Ectodermal cell (in vitro differentiated cells): ENCODE measurements around the gene MLLT10.

Experiments
- H3K27ac ChIP-seq: 2 replicates; pipeline ENCODE4 v1.7.0; 2013; ENCODE audit warnings: mild to moderate bottlenecking, low read depth, low read length; ENCODE audit not compliant: insufficient read depth, poor library complexity, severe bottlenecking
- H3K27me3 ChIP-seq: 2 replicates; pipeline ENCODE4 v1.7.0; 2013; ENCODE audit warnings: mild to moderate bottlenecking, low read length; ENCODE audit not compliant: insufficient read depth, control insufficient read depth, poor library complexity, severe bottlenecking
- H3K36me3 ChIP-seq: one replicate; pipeline ENCODE4 v1.7.0; 2013; ENCODE audit warnings: low read length; ENCODE audit not compliant: control insufficient read depth, insufficient read depth
- H3K4me1 ChIP-seq: one replicate; pipeline ENCODE4 v1.7.0; 2013; ENCODE audit warnings: low read length; ENCODE audit not compliant: control insufficient read depth, insufficient read depth
- H3K4me3 ChIP-seq: 2 replicates; pipeline ENCODE4 v1.7.0; 2013; ENCODE audit warnings: low read depth, low read length, control low read depth; ENCODE audit not compliant: insufficient read depth
- H3K9me3 ChIP-seq: 2 replicates; pipeline ENCODE4 v1.7.0; 2013; ENCODE audit warnings: mild to moderate bottlenecking, low read length, moderate library complexity; ENCODE audit not compliant: control insufficient read depth
- WGBS, 2 experiments: methylation state at CpG; one replicate each; pipeline ENCODE4 v1.1.7; 2013; ENCODE audit warnings: missing lambda C conversion rate in 2 of 2; 5-methylcytosine and 5-hydroxymethylcytosine counted together

MLLT10 gene

DNA sequence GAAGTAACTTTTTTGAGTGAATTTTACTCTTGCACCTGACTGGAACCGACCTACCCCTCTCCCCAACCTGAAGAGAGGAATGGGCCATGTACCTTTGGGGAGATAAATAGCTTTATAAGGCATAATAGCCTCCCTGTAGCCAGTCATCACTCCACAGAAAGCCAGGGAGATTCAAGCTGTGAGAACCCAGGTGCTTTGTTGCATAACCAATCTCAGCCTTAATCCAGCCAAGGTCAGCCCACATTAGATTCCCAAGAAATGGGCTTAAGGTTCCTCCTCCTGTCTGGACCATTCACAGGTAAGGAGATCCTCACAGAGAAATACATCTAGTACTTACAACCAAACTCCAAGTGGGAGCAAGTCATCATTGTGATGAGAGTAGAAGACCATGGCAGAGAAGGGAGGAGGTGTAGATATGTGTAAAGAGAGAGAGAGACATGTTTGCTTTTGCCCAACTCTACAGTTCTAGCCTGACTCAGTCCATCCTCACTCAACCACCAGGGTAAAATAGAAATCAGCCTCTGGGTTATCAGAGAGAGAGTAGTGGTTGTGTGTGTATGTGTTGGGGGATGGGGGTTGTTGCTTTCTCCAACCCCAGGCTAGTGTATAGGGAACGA lies 32.2 kb upstream of the MLLT10 start:
- peak overlapping the region; percentile 56 for H3K27ac ChIP-seq
- H3K4me3 ChIP-seq: no peak overlapping the region
- peaks cover 72% of the 10 kb centered on the region for H3K4me1 ChIP-seq
- H3K27me3 ChIP-seq: peaks cover 3% of the 10 kb centered on the region
- no peaks in the 10 kb centered on the region for H3K9me3 ChIP-seq
- no peaks in the 10 kb centered on the region for H3K36me3 ChIP-seq
- 37 to 41% methylated on average over 2 of the region's 2 CpGs for WGBS, 2 experiments

DNA sequence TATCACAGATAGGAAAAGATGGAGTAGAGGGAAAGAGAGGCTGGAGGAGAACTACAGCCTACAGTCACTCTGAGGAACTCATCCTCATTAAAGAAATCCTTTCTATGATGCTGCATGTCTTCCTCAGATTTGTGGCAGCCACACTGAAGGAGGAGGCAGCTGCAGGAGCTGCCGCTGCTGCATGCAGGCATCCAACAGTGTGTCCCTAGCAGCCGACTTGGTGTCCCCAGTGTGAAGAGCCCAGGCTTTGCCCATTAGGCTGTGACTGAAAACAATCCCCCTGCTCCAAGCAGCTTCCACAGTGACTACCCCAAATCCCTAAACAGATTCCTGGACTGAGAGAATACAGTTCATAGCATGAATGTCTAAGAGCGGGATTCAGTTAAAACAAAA lies 31.7 kb upstream of the MLLT10 start:
- Histone ChIP-seq H3K4me3 (no peak overlapping the region), H3K36me3 (no peaks in the 10 kb centered on the region), H3K27ac (peak overlapping the region; percentile 56), H3K27me3 (peaks cover 3% of the 10 kb centered on the region), H3K9me3 (no peaks in the 10 kb centered on the region), H3K4me1 (peaks cover 74% of the 10 kb centered on the region)
- WGBS, 2 experiments: 2 to 4% methylated on average over 2 of the region's 3 CpGs

- Histone ChIP-seq H3K4me3 (no peak overlapping the region), H3K9me3 (no peaks in the 10 kb centered on the region), H3K27me3 (no peaks in the 10 kb centered on the region), H3K36me3 (no peaks in the 10 kb centered on the region), H3K27ac (no peak overlapping the region), H3K4me1 (peaks cover 65% of the 10 kb centered on the region)
- 78 to 88% methylated on average over 1 of the region's 1 CpG for WGBS, 2 experiments
These were observed 30.5 kb upstream of the MLLT10 start for GRCh38 chr10:21503542-21503941.

DNA sequence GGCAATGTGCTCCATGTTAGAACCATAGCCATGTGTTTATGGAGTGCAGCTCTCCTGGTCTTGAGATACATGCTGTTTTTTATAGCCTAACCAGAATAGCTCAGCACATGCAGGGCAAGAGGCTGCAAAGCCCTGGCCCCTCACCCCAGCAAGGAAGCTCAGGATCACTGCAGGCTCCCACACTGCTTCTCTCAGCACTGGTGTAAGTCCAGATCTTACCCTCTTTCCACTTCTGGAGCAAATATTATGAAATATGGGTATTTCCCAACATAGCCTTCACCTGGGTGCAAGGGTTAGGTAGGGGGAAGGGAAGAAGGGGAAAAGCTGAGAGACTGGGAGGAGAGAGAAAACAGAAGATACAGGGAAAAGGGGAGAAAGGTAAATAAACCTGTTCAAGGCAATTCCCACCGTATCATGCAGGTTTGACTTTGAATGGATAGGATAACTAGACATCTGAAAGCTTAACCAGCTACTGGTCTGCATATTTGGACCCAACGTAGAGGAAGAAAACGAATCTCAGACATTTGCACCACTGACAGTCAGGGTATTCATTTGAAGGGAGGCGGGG lies 28.2 kb upstream of the MLLT10 start:
- H3K9me3 ChIP-seq: no peaks in the 10 kb centered on the region
- peak overlapping the region; percentile 6 for H3K4me3 ChIP-seq
- 41 to 45% methylated on average over 4 of the region's 4 CpGs for WGBS, 2 experiments
- H3K36me3 ChIP-seq: no peaks in the 10 kb centered on the region
- no peaks in the 10 kb centered on the region for H3K27me3 ChIP-seq
- H3K27ac ChIP-seq: peak overlapping the region; percentile 72
- H3K4me1 ChIP-seq: peaks cover 60% of the 10 kb centered on the region

- H3K4me1 ChIP-seq: peaks cover 54% of the 10 kb centered on the region
- H3K27ac ChIP-seq: peak overlapping the region; percentile 96
- no peaks in the 10 kb centered on the region for H3K36me3 ChIP-seq
- WGBS, 2 experiments: 17 to 30% methylated on average over 2 to 3 of the region's 3 CpGs
- peak overlapping the region; percentile 20 for H3K4me3 ChIP-seq
- no peaks in the 10 kb centered on the region for H3K27me3 ChIP-seq
- H3K9me3 ChIP-seq: no peaks in the 10 kb centered on the region
These were observed 27.7 kb upstream of the MLLT10 start for GRCh38 chr10:21506351-21506750.

DNA sequence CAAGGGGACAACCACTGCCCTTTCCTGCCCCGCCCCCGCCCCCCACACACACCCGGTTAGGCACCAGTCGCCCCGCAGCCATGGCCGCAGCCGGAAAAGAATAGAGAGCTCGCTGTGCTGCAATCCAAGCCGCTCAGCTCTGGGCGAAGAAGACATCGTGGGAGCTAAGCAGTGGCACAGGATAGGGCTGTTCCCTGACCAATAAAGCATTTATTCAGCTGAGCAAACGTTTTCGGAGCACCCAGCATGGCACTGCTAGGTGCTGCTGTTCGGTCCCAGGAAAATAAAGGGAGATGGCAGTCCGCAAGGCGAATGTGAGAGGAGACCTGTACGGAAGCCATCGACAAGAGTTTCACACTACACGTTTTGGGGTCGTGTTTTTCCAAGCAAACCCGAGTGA lies 26.9 kb upstream of the MLLT10 start:
- Histone ChIP-seq H3K4me1 (peaks cover 46% of the 10 kb centered on the region), H3K27ac (peak overlapping the region; percentile 96), H3K9me3 (no peaks in the 10 kb centered on the region), H3K27me3 (no peaks in the 10 kb centered on the region), H3K36me3 (peaks cover 6% of the 10 kb centered on the region), H3K4me3 (peak overlapping the region; percentile 80)
- 7% methylated on average over 21 of the region's 21 CpGs for WGBS, 2 experiments

DNA sequence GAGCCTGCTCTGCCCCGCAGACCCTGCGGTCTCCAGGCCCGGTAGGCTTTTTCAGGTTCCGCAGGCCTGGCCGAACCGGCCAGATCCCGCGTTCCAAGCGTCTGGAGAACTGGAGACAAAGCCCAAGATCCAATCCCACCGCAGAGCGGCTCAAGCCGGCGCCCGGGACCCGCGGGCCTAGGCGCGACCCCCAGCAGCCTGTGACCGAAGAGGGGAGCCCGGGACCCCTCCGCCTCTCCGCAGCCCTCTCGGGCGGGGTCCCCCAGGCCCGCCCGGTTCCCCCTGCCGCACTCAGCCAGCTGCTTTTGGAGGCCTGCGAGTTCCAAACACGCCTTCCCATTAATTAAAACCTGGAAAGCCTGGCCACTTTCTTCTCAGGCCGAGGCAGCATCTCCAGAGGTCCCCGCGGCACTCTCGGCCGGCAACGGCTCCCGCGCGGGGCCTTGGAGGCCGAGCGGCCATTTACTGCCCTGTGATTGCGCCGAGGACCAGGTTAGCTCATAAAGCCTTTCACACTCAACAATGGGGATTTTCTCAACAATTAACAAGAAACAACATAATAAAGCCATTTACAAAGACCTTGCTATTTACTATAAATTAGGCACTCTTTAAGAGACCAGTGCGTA lies 25.2 kb upstream of the MLLT10 start:
- no peaks in the 10 kb centered on the region for H3K9me3 ChIP-seq
- H3K27ac ChIP-seq: peak overlapping the region; percentile 96
- H3K36me3 ChIP-seq: peaks cover 22% of the 10 kb centered on the region
- peak overlapping the region; percentile 80 for H3K4me3 ChIP-seq
- 3% methylated on average over 43 of the region's 43 CpGs for WGBS, 2 experiments
- no peaks in the 10 kb centered on the region for H3K27me3 ChIP-seq
- H3K4me1 ChIP-seq: peaks cover 29% of the 10 kb centered on the region

DNA sequence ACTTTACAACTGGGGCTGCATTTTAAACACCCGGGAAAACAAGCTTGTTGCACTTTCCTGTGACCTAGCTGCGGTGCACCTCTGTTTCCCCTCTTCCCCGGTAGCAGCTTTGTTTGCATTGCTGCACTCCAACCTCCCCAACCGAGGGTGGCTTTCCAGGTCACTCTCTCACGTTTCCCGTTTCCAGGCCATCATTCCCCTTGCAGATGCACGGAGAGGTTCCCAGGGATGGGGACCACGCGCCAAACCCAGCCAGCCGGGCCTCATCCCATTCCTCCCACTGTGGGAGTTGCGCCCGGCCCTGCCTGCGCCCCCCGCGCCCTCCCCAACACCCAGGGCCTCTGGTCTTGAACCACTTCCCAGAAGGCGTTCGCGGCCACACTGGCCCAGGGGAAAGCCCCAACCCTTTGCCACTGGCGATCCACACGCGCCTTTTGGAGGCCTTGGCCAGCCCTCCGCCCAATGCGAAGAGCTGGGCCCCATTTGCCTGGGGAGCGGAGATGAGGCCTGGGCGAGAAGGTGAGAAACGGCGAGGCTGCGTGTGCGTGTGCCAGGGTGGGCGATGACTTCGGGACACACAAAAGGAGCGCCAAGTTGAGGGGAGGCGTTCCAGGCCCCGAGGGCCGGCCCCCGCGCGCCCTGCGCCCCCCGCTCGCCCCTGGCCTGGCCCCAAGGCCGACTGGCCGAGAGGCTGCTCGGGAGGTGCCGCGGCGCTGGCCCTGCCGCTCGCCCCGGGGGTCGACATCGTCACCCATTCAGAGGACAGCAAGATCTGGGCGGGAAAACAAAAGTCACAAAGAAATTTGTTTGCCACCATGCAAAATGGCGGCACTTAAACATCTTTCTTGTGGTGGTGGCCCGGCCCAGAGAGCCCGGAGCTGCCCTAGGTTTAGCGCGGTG lies 24.4 kb upstream of the MLLT10 start:
- 2 to 3% methylated on average over 58 of the region's 58 CpGs for WGBS, 2 experiments
- H3K4me3 ChIP-seq: peak overlapping the region; percentile 80
- peak overlapping the region; percentile 96 for H3K27ac ChIP-seq
- peaks cover 22% of the 10 kb centered on the region for H3K4me1 ChIP-seq
- no peaks in the 10 kb centered on the region for H3K27me3 ChIP-seq
- peaks cover 28% of the 10 kb centered on the region for H3K36me3 ChIP-seq
- no peaks in the 10 kb centered on the region for H3K9me3 ChIP-seq

GRCh38 chr10:21510241-21511094 lies 23.6 kb upstream of the MLLT10 start:
- Histone ChIP-seq H3K36me3 (peaks cover 37% of the 10 kb centered on the region), H3K27me3 (no peaks in the 10 kb centered on the region), H3K27ac (peak overlapping the region; percentile 96), H3K4me3 (peak overlapping the region; percentile 80), H3K9me3 (no peaks in the 10 kb centered on the region), H3K4me1 (peaks cover 16% of the 10 kb centered on the region)
- WGBS, 2 experiments: 0% methylated on average over 39 of the region's 39 CpGs
